Measurements from ENCODE around the gene RNGTT. TPM values are rescaled to one million over a fixed set of nuclear protein-coding genes. Genes with fewer than 3 reads are reported as not detected.

The RNGTT gene
- total and polyA plus RNA-seq, 8 donors, result 1.7 to 6.1 (median 2.9) TPM

DNA sequence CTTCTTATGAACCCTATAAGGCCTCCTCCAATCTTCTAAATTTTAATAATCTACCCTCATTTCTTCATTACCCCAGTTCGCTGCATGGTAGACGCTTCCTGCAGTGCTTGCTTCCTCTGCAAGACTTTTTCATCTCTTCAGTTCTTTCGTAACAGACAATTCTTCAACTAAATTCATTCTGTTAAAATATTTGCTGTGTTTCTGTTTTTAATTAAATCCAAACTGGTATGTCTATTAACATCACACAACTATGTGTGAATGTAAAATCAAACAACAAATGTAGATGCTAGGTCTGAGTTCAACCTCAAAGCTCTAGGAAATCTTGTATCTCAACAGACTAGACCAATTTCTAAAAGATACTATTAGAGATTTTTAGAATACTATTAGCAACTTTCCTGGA lies 199.3 kb downstream of the RNGTT start:
- H3K27ac ChIP-seq, result no peak overlapping the region
- no peak for ATAC-seq
- intact Hi-C loops (cut with DNase I), result no loop called here
- FAIRE-seq, result no peak
- WGBS, 2 donors, result 96 to 98% methylated on average over 3 of the region's 3 CpGs
- H3K4me3 ChIP-seq, result no peak overlapping the region
- no peaks in the 10 kb centered on the region for H3K27me3 ChIP-seq
- no peaks in the 10 kb centered on the region for H3K4me1 ChIP-seq
- TF ChIP-seq, protein P1, sequence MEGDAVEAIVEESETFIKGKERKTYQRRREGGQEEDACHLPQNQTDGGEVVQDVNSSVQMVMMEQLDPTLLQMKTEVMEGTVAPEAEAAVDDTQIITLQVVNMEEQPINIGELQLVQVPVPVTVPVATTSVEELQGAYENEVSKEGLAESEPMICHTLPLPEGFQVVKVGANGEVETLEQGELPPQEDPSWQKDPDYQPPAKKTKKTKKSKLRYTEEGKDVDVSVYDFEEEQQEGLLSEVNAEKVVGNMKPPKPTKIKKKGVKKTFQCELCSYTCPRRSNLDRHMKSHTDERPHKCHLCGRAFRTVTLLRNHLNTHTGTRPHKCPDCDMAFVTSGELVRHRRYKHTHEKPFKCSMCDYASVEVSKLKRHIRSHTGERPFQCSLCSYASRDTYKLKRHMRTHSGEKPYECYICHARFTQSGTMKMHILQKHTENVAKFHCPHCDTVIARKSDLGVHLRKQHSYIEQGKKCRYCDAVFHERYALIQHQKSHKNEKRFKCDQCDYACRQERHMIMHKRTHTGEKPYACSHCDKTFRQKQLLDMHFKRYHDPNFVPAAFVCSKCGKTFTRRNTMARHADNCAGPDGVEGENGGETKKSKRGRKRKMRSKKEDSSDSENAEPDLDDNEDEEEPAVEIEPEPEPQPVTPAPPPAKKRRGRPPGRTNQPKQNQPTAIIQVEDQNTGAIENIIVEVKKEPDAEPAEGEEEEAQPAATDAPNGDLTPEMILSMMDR (IDR thresholded peaks at IDR 0.05), result no peak
- H3K9me3 ChIP-seq, result no peaks in the 10 kb centered on the region
- DNase-seq, result no peak
- no peaks in the 10 kb centered on the region for H3K36me3 ChIP-seq

DNA sequence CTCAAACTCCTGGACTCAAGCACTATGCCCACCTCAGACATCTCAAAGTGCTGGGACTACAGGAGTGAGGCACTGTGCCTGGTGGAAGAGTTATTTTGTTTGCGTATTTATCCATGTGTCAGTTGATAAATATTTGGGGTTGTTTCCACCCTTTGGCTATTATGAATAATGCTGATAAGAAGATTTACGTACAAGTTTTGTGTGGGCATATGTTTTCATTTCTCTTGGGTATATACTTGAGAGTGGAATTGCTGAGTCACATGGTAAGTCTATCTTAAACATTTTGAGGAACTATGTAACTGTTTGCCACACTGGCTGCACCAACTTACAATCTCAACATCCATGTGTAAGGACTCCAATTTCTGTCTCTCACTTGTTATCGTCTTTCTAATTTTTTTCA lies 200.3 kb downstream of the RNGTT start:
- FAIRE-seq, result no peak
- intact Hi-C loops (cut with DNase I), result no loop called here
- TF ChIP-seq, protein P1 (IDR thresholded peaks at IDR 0.05), result no peak
- no peaks in the 10 kb centered on the region for H3K36me3 ChIP-seq
- H3K4me1 ChIP-seq, result no peaks in the 10 kb centered on the region
- no peak for ATAC-seq
- WGBS, 2 donors, result 95 to 98% methylated on average over 3 of the region's 3 CpGs
- H3K9me3 ChIP-seq, result no peaks in the 10 kb centered on the region
- DNase-seq, result no peak
- H3K27ac ChIP-seq, result no peak overlapping the region
- H3K27me3 ChIP-seq, result no peaks in the 10 kb centered on the region
- H3K4me3 ChIP-seq, result no peak overlapping the region

DNA sequence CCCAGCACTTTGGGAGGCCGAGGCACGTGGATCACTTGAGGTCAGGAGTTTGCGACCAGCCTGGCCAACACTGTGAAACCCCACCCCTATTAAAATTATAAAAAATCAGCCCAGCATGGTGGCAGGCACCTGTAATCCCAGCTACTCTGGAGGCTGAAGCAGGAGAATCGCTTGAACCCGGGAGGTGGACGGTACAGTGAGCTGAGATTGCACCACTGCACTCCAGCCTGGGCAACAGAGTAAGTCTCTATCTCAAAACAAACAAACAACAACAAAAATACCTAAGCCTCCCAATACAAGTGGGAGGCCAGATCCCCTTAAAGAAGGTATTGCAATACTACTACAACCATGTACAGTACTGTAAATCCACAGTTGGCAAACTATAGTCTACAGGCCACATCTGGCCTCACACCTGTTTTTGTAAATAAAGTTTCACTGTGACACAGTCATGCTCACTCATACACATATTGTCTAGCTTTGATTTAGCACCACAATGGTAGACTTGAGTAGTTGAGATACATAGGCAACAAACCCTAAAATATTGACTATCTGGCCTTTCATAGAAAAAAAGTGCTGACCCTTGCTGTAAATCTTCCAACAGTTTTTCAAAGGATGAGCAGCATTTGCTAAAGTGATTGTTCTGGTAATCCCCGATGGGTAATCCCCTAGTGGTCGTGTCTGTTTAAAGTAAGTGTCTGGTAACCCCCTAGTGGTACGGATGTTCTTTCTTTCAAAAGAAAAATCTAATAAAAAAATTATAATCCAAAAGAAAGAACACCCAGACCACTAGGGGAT lies 202.0 kb downstream of the RNGTT start:
- FAIRE-seq (no peak), ATAC-seq (no peak), DNase-seq (peak in 1 of 6 donors; percentile 10)
- no peaks in the 10 kb centered on the region for H3K36me3 ChIP-seq
- no peaks in the 10 kb centered on the region for H3K9me3 ChIP-seq
- no peak overlapping the region for H3K27ac ChIP-seq
- H3K4me3 ChIP-seq, result no peak overlapping the region
- no peaks in the 10 kb centered on the region for H3K4me1 ChIP-seq
- no peaks in the 10 kb centered on the region for H3K27me3 ChIP-seq
- TF ChIP-seq, protein P1 (IDR thresholded peaks at IDR 0.05), result no peak
- 90 to 96% methylated on average over 9 of the region's 9 CpGs for WGBS, 2 donors
- intact Hi-C loops (cut with DNase I), result no loop called here

DNA sequence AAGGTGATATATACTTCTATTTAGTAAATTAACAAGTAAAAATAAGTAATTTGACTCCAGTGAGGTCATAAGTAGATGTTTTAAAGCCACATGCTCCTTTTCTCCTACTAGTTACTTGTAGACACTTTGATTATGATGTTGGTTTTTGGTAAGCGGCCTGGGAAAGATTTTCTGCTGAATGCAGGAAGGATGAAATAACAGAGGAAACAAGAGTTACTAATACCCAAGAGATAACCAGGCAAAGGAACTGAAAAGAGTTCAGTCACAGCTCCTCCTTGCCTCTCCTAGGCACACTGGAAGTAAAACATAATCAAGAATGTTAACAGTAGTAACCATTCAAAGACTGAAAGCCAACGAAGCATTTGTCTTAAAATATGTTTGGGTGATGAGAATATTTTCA lies 203.3 kb downstream of the RNGTT start:
- H3K27ac ChIP-seq, result no peak overlapping the region
- no peaks in the 10 kb centered on the region for H3K9me3 ChIP-seq
- intact Hi-C loops (cut with DNase I), result no loop called here
- TF ChIP-seq, protein P1 (IDR thresholded peaks at IDR 0.05), result no peak
- H3K36me3 ChIP-seq, result no peaks in the 10 kb centered on the region
- H3K4me1 ChIP-seq, result no peaks in the 10 kb centered on the region
- no peak overlapping the region for H3K4me3 ChIP-seq
- H3K27me3 ChIP-seq, result no peaks in the 10 kb centered on the region
- FAIRE-seq, result no peak
- DNase-seq, result no peak
- no peak for ATAC-seq
- WGBS, 2 donors, result 86 to 88% methylated on average over 2 of the region's 2 CpGs

DNA sequence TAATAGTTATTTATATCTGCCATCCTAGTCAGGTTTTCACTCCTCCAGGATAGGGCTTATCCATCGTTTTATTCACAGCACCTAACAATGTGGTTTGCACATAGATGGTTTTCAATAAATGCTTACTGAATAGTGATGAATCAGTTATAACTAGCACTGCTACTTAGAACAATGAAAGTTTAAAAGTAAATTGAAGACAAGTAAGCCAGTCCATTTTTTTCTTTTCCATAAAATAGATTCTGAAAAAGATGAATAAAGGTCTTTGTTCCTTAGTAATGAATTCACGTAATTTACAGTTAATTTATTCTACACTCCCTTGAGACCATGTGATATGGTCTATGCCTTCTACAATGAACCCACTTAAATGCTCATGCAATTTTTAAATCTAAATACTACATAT lies 212.5 kb downstream of the RNGTT start:
- no peaks in the 10 kb centered on the region for H3K9me3 ChIP-seq
- H3K4me1 ChIP-seq, result no peaks in the 10 kb centered on the region
- TF ChIP-seq, protein P1 (IDR thresholded peaks at IDR 0.05), result no peak
- H3K27me3 ChIP-seq, result no peaks in the 10 kb centered on the region
- intact Hi-C loops (cut with DNase I), result no loop called here
- FAIRE-seq, result no peak
- DNase-seq, result no peak
- no peak overlapping the region for H3K27ac ChIP-seq
- WGBS, 2 donors, result 95 to 99% methylated on average over 2 of the region's 2 CpGs
- no peak for ATAC-seq
- no peaks in the 10 kb centered on the region for H3K36me3 ChIP-seq
- H3K4me3 ChIP-seq, result no peak overlapping the region

Data from pancreas (tissue), 10 donors.